PC-9 (cell line): ENCODE data around the gene DEPP1.

Source experiments
- CTCF ChIP-seq: fragments of 200-600 bp; sonication (generic); conservative IDR thresholded peaks from 2 replicates; pipeline ENCODE4 v1.6.1; 2017; ENCODE audit warnings: mixed run types, antibody characterized with exemption, mild to moderate bottlenecking, moderate library complexity
- EZH2 ChIP-seq: fragments of 200-600 bp; sonication (generic); IDR thresholded peaks from 2 replicates; pipeline ENCODE4 v1.8.0; 2017; ENCODE audit warnings: antibody characterized with exemption, low read depth

- TF ChIP-seq CTCF (peak; percentile 63), EZH2 (no peak)
Observed at GRCh38 chr10:44966816-44967509, 11.6 kb downstream of the DEPP1 start.
